K562 (cell line): ENCODE data around the gene NELFA. TPM values are rescaled to one million over a fixed set of nuclear protein-coding genes. Genes with fewer than 3 reads are reported as not detected.
A peak's percentile ranks its signal among the peaks of the same experiment; 100 is the strongest.

Experiments
- ATAC-seq: fragments of 200-7000 bp; cut with Tn5 transposase; 3 replicates; pipeline ENCODE4 v1.9.1; 2020; ENCODE audit warnings: moderate library complexity
- BruUV-seq: library from RNA; stranded (reverse); fragments of 400-500 nt; replicated peaks from 2 replicates; lab custom pipeline; 2021; lab: Mats Ljungman, UMichigan
- CTCF ChIA-PET: fragments of 300-600 bp; formaldehyde crosslinking; extraction: SDS; loops from one replicate; lab custom pipeline; 2021; ENCODE audit warnings: low intra/inter-chr PET ratio; lab: Yijun Ruan, JAX
- POLR2A ChIA-PET: fragments of 300-600, 350-650 bp; sonication (Branson Sonifier 250); formaldehyde crosslinking; extraction: SDS; loops from one replicate; lab custom pipeline; 2021; ENCODE audit warnings: antibody characterized with exemption, inconsistent platforms; lab: Yijun Ruan, JAX
- DNase-seq, 4 experiments: peaks; one replicate each; pipeline versions ENCODE4 v3.0.0 to v3.0.0-alpha.2; 2011 to 2018; ENCODE audit warnings: low spot score in 3 of 4, mixed read lengths in 3 of 4; ENCODE audit errors: extremely low read depth in 1 of 4
- FAIRE-seq: peaks from 2 replicates; lab custom pipeline; 2011; peaks lifted over from hg19 to GRCh38; lab: Jason Lieb, UNC
- H2AFZ ChIP-seq: 2 replicates; pipeline ENCODE4 v1.6.0; 2011; ENCODE audit warnings: low read depth, low read length, control low read depth, inconsistent platforms
- H3K27ac ChIP-seq: fragments of 200-600 bp; 3 replicates; pipeline ENCODE4 v1.8.0; 2011; ENCODE audit warnings: low read depth, mild to moderate bottlenecking, control low read depth, inconsistent platforms, low read length, moderate library complexity, mixed read lengths; ENCODE audit errors: extremely low read depth
- H3K27me3 ChIP-seq, 2 experiments: fragments of 300-600 bp in 1 of 2; 2 replicates in 1 of 2; 3 replicates in 1 of 2; pipeline versions ENCODE4 v1.6.0 to v1.8.0; 2011; ENCODE audit warnings: inconsistent platforms in 2 of 2, low read length in 2 of 2, mild to moderate bottlenecking in 1 of 2, mixed read lengths in 1 of 2, moderate library complexity in 1 of 2; ENCODE audit not compliant: control insufficient read depth in 2 of 2, insufficient read depth in 2 of 2
- H3K36me3 ChIP-seq: fragments of 300-600 bp; 3 replicates; pipeline ENCODE4 v1.8.0; 2011; ENCODE audit warnings: mild to moderate bottlenecking, low read length, inconsistent platforms; ENCODE audit not compliant: control insufficient read depth, insufficient read depth
- H3K4me1 ChIP-seq, 2 experiments: fragments of 200-600 bp in 1 of 2; replicated peaks in 1 of 2; 2 replicates in 1 of 2; 3 replicates in 1 of 2; pipeline versions ENCODE4 v1.5.1 to v1.8.0; 2011; ENCODE audit warnings: inconsistent platforms in 2 of 2, low read length in 2 of 2, mild to moderate bottlenecking in 1 of 2, mixed read lengths in 1 of 2, moderate library complexity in 1 of 2; ENCODE audit not compliant: control insufficient read depth in 2 of 2, insufficient read depth in 2 of 2
- H3K4me2 ChIP-seq: 2 replicates; pipeline ENCODE4 v1.6.1; 2011; ENCODE audit warnings: low read length, control low read depth, inconsistent platforms, mixed read lengths; ENCODE audit not compliant: insufficient read depth
- H3K4me3 ChIP-seq: fragments of 200-600 bp; sonication (generic), shearing (Covaris generic); 2 replicates; pipeline ENCODE4 v1.5.1; 2016; ENCODE audit warnings: control low read depth, inconsistent platforms
- H3K79me2 ChIP-seq: fragments of 200-600 bp; 3 replicates; pipeline ENCODE4 v1.8.0; 2011; ENCODE audit warnings: low read length, inconsistent platforms; ENCODE audit not compliant: control insufficient read depth, insufficient read depth
- H3K9ac ChIP-seq, 2 experiments: 2 replicates each; pipeline versions ENCODE4 v1.6.0 to v1.6.1; 2011; ENCODE audit warnings: low read depth in 2 of 2, low read length in 2 of 2, control low read depth in 1 of 2, inconsistent platforms in 1 of 2, mild to moderate bottlenecking in 1 of 2, mixed read lengths in 1 of 2; ENCODE audit not compliant: insufficient read depth in 1 of 2
- H3K9me1 ChIP-seq: one replicate; pipeline ENCODE4 v1.6.0; 2011; ENCODE audit warnings: inconsistent platforms, mild to moderate bottlenecking, low read length, moderate library complexity; ENCODE audit not compliant: control insufficient read depth, insufficient read depth
- H3K9me3 ChIP-seq: replicated peaks from 2 replicates; pipeline ENCODE4 v1.5.1; 2011; ENCODE audit warnings: low read depth, low read length, inconsistent platforms; ENCODE audit not compliant: control insufficient read depth, insufficient read depth
- H4K20me1 ChIP-seq: replicated peaks from 2 replicates; pipeline ENCODE4 v1.6.1; 2011; ENCODE audit warnings: low read length, inconsistent platforms, mixed read lengths; ENCODE audit not compliant: control insufficient read depth, insufficient read depth
- CCNT2 ChIP-seq: IDR thresholded peaks from 2 replicates; pipeline ENCODE4 v1.6.1; 2011; ENCODE audit warnings: borderline replicate concordance, low read depth, mild to moderate bottlenecking, moderate library complexity, mixed read lengths, low read length; ENCODE audit not compliant: insufficient read length; ENCODE audit errors: extremely low read depth
- ETV1 ChIP-seq: fragments of 450-650 bp; conservative IDR thresholded peaks from 2 replicates; pipeline ENCODE4 v1.6.1; 2016; ENCODE audit warnings: missing genetic modification characterization, control low read depth, low read depth, missing compliant biosample characterization
- MTA1 ChIP-seq: fragments of 450-650 bp; IDR thresholded peaks from 2 replicates; pipeline ENCODE4 v1.6.1; 2017; ENCODE audit warnings: borderline replicate concordance
- WGBS: fragments of 100-300 bp; shearing (Covaris generic); methylation state at CpG from one replicate; pipeline ENCODE4 v1.1.6; 2016; ENCODE audit warnings: low coverage, mixed read lengths; ENCODE audit not compliant: insufficient coverage; ENCODE audit errors: missing lambda C conversion rate; 5-methylcytosine and 5-hydroxymethylcytosine counted together
- in situ Hi-C: fragments of 300-500 bp; cut with MboI; formaldehyde crosslinking; loops from 4 replicates; pipeline ENCODE4 v1.15.0; 2018; ENCODE audit warnings: inconsistent platforms, mixed read lengths
- intact Hi-C: fragments of 100-400 bp; cut with micrococcal nuclease; formaldehyde crosslinking; loops from 2 replicates; pipeline ENCODE4 v1.14.2; 2022
- polyA plus RNA-seq, 8 experiments: library from polyadenylated mRNA; depleted of rRNA in 4 of 8; stranded (reverse) in 5 of 8; unstranded in 3 of 8; fragments of >200 nt; fragmentation: Nextera tagmentation in 2 of 8; fragmentation: Illumina TruSeq in 1 of 8; extraction: Ambion mirVana in 2 of 8; extraction: Trizol in 1 of 8; gene quantifications; 2 replicates each; pipeline versions ENCODE4 v1.2.1 to v1.2.3, GENCODE V29; 2011 to 2014; ENCODE audit warnings: inconsistent platforms in 1 of 8, missing spikeins in 1 of 8
- total RNA-seq, 7 experiments: library from RNA; depleted of rRNA in 6 of 7; stranded (reverse); fragments of >200 nt in 6 of 7; fragmentation: Illumina TruSeq in 2 of 7; extraction: Trizol in 2 of 7; gene quantifications; 2 replicates each; pipeline versions ENCODE4 v1.2.1 to v1.2.3, GENCODE V29; 2011 to 2021; ENCODE audit warnings: low replicate concordance in 1 of 7
- TF ChIP-seq, protein P1 (sequence below): sonication (generic); formaldehyde crosslinking; IDR thresholded peaks from 2 replicates; pipeline ENCODE4 v1.8.0; 2023; ENCODE audit warnings: missing genetic modification reagents, mild to moderate bottlenecking, borderline replicate concordance
- TF ChIP-seq, protein P2 (sequence below): IDR thresholded peaks from 2 replicates; pipeline ENCODE4 v1.6.1; 2016; ENCODE audit warnings: missing genetic modification characterization, missing compliant biosample characterization

NELFA gene
- total and polyA plus RNA-seq, 9 of the 15 experiments (the other 6 are each of a cell fraction or from before 2014, with no cell fraction given), result 0.76 to 59.6 (median 14.8) TPM

DNA sequence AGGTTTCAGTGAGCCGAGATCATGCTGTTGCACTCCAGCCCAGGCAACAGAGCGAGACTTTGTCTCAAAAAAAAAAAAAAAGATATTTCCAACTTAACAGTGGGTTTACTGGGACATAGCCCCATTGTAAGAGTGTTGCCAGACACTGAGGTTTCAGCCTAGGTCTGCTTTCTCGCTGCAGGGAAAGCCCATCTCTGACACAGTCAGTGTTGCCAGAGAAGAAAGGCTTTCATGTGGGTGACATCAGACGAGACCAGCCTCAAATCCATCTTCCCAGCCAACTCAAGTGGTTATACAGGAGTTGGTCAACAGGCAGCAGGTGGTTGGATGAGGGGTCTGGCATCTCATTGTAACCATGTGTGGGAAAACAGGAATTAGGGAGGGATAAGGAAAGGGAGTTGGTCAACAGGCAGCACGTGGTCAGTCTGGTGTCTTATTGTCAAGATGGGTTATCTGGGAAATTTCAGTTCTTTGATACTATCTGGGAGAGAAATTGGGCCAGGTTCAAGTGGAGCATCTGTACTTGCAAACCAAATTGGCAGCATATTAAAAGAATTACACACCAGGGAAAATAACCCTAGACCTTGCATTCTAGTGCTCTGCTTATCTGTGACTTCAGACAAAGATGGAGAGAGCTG, 41.1 kb downstream of the NELFA start (continued):
- TF ChIP-seq, protein P1, sequence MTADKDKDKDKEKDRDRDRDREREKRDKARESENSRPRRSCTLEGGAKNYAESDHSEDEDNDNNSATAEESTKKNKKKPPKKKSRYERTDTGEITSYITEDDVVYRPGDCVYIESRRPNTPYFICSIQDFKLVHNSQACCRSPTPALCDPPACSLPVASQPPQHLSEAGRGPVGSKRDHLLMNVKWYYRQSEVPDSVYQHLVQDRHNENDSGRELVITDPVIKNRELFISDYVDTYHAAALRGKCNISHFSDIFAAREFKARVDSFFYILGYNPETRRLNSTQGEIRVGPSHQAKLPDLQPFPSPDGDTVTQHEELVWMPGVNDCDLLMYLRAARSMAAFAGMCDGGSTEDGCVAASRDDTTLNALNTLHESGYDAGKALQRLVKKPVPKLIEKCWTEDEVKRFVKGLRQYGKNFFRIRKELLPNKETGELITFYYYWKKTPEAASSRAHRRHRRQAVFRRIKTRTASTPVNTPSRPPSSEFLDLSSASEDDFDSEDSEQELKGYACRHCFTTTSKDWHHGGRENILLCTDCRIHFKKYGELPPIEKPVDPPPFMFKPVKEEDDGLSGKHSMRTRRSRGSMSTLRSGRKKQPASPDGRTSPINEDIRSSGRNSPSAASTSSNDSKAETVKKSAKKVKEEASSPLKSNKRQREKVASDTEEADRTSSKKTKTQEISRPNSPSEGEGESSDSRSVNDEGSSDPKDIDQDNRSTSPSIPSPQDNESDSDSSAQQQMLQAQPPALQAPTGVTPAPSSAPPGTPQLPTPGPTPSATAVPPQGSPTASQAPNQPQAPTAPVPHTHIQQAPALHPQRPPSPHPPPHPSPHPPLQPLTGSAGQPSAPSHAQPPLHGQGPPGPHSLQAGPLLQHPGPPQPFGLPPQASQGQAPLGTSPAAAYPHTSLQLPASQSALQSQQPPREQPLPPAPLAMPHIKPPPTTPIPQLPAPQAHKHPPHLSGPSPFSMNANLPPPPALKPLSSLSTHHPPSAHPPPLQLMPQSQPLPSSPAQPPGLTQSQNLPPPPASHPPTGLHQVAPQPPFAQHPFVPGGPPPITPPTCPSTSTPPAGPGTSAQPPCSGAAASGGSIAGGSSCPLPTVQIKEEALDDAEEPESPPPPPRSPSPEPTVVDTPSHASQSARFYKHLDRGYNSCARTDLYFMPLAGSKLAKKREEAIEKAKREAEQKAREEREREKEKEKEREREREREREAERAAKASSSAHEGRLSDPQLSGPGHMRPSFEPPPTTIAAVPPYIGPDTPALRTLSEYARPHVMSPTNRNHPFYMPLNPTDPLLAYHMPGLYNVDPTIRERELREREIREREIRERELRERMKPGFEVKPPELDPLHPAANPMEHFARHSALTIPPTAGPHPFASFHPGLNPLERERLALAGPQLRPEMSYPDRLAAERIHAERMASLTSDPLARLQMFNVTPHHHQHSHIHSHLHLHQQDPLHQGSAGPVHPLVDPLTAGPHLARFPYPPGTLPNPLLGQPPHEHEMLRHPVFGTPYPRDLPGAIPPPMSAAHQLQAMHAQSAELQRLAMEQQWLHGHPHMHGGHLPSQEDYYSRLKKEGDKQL (CRISPR knock-in tag), result no peak
- TF ChIP-seq ETV1, result no peak
- no peak for TF ChIP-seq CCNT2
- TF ChIP-seq, all 486 proteins: peak for 0

DNA sequence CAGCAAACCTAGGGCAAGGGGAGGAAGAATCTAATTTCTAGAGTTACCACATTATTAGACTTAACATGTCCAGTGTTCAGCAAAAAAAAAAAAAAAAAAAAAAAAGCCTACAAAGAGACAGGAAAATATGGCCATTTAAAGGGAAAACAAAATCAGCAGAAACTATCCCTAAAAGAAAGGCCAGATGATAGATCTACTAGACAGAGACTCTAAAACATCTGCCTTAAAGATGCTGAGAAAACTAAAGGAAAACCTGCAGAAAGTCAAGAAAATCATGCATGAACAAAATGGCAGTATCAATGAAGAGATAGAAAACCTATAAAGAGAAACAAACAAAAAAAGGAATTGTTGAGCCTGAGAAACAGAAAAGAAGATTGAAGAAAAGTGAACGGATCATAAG, 43.8 kb downstream of the NELFA start:
- Histone ChIP-seq H3K4me3 (no peak overlapping the region), H3K4me1 (peaks cover 10 to 14% of the 10 kb centered on the region in 2 experiments; a peak in 4 of 5 replicates), H3K9me3 (no peaks in the 10 kb centered on the region), H3K27ac (no peak overlapping the region), H3K27me3 (no peaks in the 10 kb centered on the region), H3K9me1 (no peaks in the 10 kb centered on the region), H3K4me2 (no peak overlapping the region), H3K9ac (no peak overlapping the region), H3K36me3 (peaks cover 85% of the 10 kb centered on the region), H2AFZ (no peak overlapping the region), H4K20me1 (0 out of 2 replicates have a peak, but pooled peaks cover 4% of the 10 kb centered on the region), H3K79me2 (peaks cover 14% of the 10 kb centered on the region)
- intact Hi-C loops, result no loop called here
- DNase-seq, result no peak
- ChIA-PET POLR2A (interaction anchor here (0.5 kb wide), 1 partner anchor 11 kb away, joined by 4 read pairs; no protein-coding TSS in a partner anchor), CTCF (interaction anchor here (0.6 kb wide), 1 partner anchor 11 kb away, joined by 4 read pairs; no protein-coding TSS in a partner anchor)
- FAIRE-seq, result no peak
- no TSS peak for BruUV-seq
- 93% methylated on average over 1 of the region's 1 CpG for WGBS
- in situ Hi-C loops, result no loop called here
- no peak for TF ChIP-seq MTA1
- TF ChIP-seq, protein P2, sequence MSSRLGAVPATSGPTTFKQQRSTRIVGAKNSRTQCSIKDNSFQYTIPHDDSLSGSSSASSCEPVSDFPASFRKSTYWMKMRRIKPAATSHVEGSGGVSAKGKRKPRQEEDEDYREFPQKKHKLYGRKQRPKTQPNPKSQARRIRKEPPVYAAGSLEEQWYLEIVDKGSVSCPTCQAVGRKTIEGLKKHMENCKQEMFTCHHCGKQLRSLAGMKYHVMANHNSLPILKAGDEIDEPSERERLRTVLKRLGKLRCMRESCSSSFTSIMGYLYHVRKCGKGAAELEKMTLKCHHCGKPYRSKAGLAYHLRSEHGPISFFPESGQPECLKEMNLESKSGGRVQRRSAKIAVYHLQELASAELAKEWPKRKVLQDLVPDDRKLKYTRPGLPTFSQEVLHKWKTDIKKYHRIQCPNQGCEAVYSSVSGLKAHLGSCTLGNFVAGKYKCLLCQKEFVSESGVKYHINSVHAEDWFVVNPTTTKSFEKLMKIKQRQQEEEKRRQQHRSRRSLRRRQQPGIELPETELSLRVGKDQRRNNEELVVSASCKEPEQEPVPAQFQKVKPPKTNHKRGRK, result peak; percentile 92
- ATAC-seq, result no peak
